Hepatocyte (in vitro differentiated cells): ENCODE data around the gene ANKRD35. TPM values are rescaled to one million over a fixed set of nuclear protein-coding genes. Genes with fewer than 3 reads are reported as not detected.
A peak's percentile ranks its signal among the peaks of the same experiment; 100 is the strongest.

Experiments
- DNase-seq: peaks from one replicate; pipeline ENCODE4 v3.0.0-alpha.2; 2016; ENCODE audit warnings: low spot score
- H2AFZ ChIP-seq: fragments of 200-600 bp; sonication (generic); 2 replicates; pipeline ENCODE4 v1.6.0; 2016; ENCODE audit warnings: antibody characterized with exemption, mild to moderate bottlenecking
- H3K27ac ChIP-seq: fragments of 200-600 bp; sonication (generic); 2 replicates; pipeline ENCODE4 v1.5.1; 2016; ENCODE audit warnings: mild to moderate bottlenecking
- H3K27me3 ChIP-seq: fragments of 200-600 bp; sonication (generic); 2 replicates; pipeline ENCODE4 v1.6.1; 2016
- H3K36me3 ChIP-seq: fragments of 200-600 bp; sonication (generic); replicated peaks from 2 replicates; pipeline ENCODE4 v1.5.1; 2016; ENCODE audit warnings: low read depth; ENCODE audit not compliant: insufficient read depth
- H3K4me1 ChIP-seq: fragments of 200-600 bp; sonication (generic); 2 replicates; pipeline ENCODE4 v1.5.1; 2016; ENCODE audit warnings: mild to moderate bottlenecking, moderate library complexity; ENCODE audit not compliant: insufficient read depth
- H3K4me2 ChIP-seq: fragments of 200-600 bp; sonication (generic); 2 replicates; pipeline ENCODE4 v1.6.0; 2016
- H3K4me3 ChIP-seq: fragments of 200-600 bp; sonication (generic); 2 replicates; pipeline ENCODE4 v1.5.1; 2016; ENCODE audit warnings: mild to moderate bottlenecking
- H3K79me2 ChIP-seq: fragments of 200-600 bp; sonication (generic); 2 replicates; pipeline ENCODE4 v1.6.0; 2017; ENCODE audit warnings: mild to moderate bottlenecking
- H3K9me2 ChIP-seq: fragments of 200-600 bp; sonication (generic); replicated peaks from 2 replicates; pipeline ENCODE4 v1.6.0; 2017; ENCODE audit warnings: mild to moderate bottlenecking; ENCODE audit not compliant: insufficient read depth
- H3K9me3 ChIP-seq: fragments of 200-600 bp; sonication (generic); 2 replicates; pipeline ENCODE4 v1.5.1; 2016; ENCODE audit warnings: low read depth, mild to moderate bottlenecking
- H4K20me1 ChIP-seq: fragments of 200-600 bp; sonication (generic); 2 replicates; pipeline ENCODE4 v1.6.0; 2016; ENCODE audit warnings: mild to moderate bottlenecking; ENCODE audit not compliant: insufficient read depth, poor library complexity, severe bottlenecking
- CTCF ChIP-seq: fragments of 200-600 bp; sonication (generic); IDR thresholded peaks from 2 replicates; pipeline ENCODE4 v1.5.1; 2016; ENCODE audit warnings: antibody characterized with exemption, mild to moderate bottlenecking; ENCODE audit not compliant: poor library complexity
- EZH2 ChIP-seq: fragments of 200-600 bp; sonication (generic); IDR thresholded peaks from 2 replicates; pipeline ENCODE4 v1.6.1; 2016; ENCODE audit warnings: antibody characterized with exemption, mild to moderate bottlenecking, borderline replicate concordance
- EZH2phosphoT487 ChIP-seq: fragments of 200-600 bp; sonication (generic); IDR thresholded peaks from one replicate; pipeline ENCODE4 v1.6.1; 2018; ENCODE audit warnings: antibody characterized with exemption, mild to moderate bottlenecking, low read depth, moderate library complexity; ENCODE audit not compliant: unreplicated experiment, severe bottlenecking
- WGBS: methylation state at CpG from one replicate; pipeline ENCODE4 v1.1.6; 2016; ENCODE audit warnings: low lambda C conversion rate; ENCODE audit errors: missing lambda C conversion rate; 5-methylcytosine and 5-hydroxymethylcytosine counted together
- polyA plus RNA-seq: library from polyadenylated mRNA; unstranded; fragments of >200 nt; fragmentation: Nextera tagmentation; extraction: Ambion mirVana; gene quantifications from 2 replicates; pipeline ENCODE4 v1.2.1, GENCODE V29; 2016
- total RNA-seq: library from RNA; depleted of rRNA; stranded (reverse); fragments of >200 nt; gene quantifications from 2 replicates; pipeline ENCODE4 v1.2.3, GENCODE V29; 2014

ANKRD35 gene
- total and polyA plus RNA-seq, 2 experiments from 2014 or later = 0.43 to 2.2 TPM

DNA sequence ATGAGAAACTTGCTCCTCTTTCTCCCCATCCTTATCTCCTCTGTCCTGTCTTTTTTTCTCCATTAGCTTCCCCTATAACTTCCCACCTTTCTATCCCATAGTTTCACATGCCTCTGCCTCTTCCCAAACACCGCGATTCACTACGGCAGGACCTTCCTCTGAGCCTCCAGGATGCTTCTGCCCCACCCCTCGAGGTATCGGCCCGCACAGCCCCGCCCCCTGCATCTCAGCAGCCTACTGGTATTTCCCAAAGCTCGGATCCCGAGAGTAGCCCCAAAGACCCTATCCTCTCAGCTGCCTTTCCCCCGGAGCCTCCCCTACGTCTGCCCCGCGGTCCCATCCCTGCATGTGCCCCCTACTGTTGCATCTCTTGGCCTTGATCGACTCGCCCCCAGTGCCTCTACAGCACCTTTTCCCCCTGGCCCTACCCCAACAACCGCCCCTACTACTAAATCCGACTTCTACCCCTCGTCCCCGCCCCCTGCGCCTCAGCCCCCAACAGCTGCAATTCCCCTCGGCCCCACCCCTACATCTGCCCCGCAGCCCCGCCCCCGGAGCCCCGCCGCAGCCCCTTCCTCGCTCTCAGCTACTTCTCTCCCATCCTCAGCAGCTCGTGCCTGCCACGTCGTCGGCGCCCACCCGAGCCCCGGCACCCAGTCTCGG is 27.3 kb downstream of the ANKRD35 start:
- Histone ChIP-seq H3K27ac (peak overlapping the region; percentile 94), H3K27me3 (no peaks in the 10 kb centered on the region), H3K36me3 (no peaks in the 10 kb centered on the region), H4K20me1 (peaks cover 6% of the 10 kb centered on the region), H3K4me3 (peak overlapping the region; percentile 51), H3K79me2 (peaks cover 16% of the 10 kb centered on the region), H2AFZ (peak overlapping the region; percentile 80), H3K4me2 (peak overlapping the region; percentile 81), H3K4me1 (peaks cover 5% of the 10 kb centered on the region), H3K9me3 (no peaks in the 10 kb centered on the region), H3K9me2 (no peaks in the 10 kb centered on the region)
- WGBS = under 1% methylated on average over 26 of the region's 35 CpGs
- peak; percentile 73 for DNase-seq
- TF ChIP-seq EZH2phosphoT487 (no peak), CTCF (peak; percentile 4)

- H3K79me2 ChIP-seq = peaks cover 16% of the 10 kb centered on the region
- WGBS = 87% methylated on average over 4 of the region's 4 CpGs
- H3K9me3 ChIP-seq = no peaks in the 10 kb centered on the region
- H3K4me1 ChIP-seq = peaks cover 5% of the 10 kb centered on the region
- TF ChIP-seq CTCF (no peak), EZH2 (no peak), EZH2phosphoT487 (no peak)
- peak overlapping the region; percentile 81 for H3K4me2 ChIP-seq
- peaks cover 6% of the 10 kb centered on the region for H4K20me1 ChIP-seq
- H3K4me3 ChIP-seq = no peak overlapping the region
- no peak for DNase-seq
- H3K27ac ChIP-seq = no peak overlapping the region
- no peaks in the 10 kb centered on the region for H3K27me3 ChIP-seq
- H3K9me2 ChIP-seq = no peaks in the 10 kb centered on the region
- no peaks in the 10 kb centered on the region for H3K36me3 ChIP-seq
- no peak overlapping the region for H2AFZ ChIP-seq
Measured at GRCh38 chr1:145857170-145857569, 28.5 kb downstream of the ANKRD35 start.

GRCh38 chr1:145855426-145855948 is 30.2 kb downstream of the ANKRD35 start:
- no peak for TF ChIP-seq EZH2
- TF ChIP-seq CTCF = no peak
- no peak for TF ChIP-seq EZH2phosphoT487
- no peak overlapping the region for H3K4me2 ChIP-seq
- H3K36me3 ChIP-seq = no peaks in the 10 kb centered on the region
- H3K9me2 ChIP-seq = no peaks in the 10 kb centered on the region
- H3K4me1 ChIP-seq = peaks cover 5% of the 10 kb centered on the region
- peaks cover 16% of the 10 kb centered on the region for H3K79me2 ChIP-seq
- H2AFZ ChIP-seq = no peak overlapping the region
- peaks cover 6% of the 10 kb centered on the region for H4K20me1 ChIP-seq
- no peak overlapping the region for H3K27ac ChIP-seq
- no peak for DNase-seq
- H3K27me3 ChIP-seq = no peaks in the 10 kb centered on the region
- WGBS = 94% methylated on average over 7 of the region's 7 CpGs
- no peak overlapping the region for H3K4me3 ChIP-seq
- H3K9me3 ChIP-seq = no peaks in the 10 kb centered on the region
